Left hindlimb (tissue), 1 donor: ENCODE results near the gene PATJ.
A peak's percentile ranks its signal among the peaks of the same experiment; 100 is the strongest.
"Not testable (repeated sequence)": the region's sequence is repeated elsewhere in the genome, so short reads cannot be mapped to it uniquely, and the experiment has no call there.

Experiments used
- DNase-seq: peaks from one replicate; pipeline ENCODE4 v3.0.0-alpha.2; 2018

PATJ gene

DNA sequence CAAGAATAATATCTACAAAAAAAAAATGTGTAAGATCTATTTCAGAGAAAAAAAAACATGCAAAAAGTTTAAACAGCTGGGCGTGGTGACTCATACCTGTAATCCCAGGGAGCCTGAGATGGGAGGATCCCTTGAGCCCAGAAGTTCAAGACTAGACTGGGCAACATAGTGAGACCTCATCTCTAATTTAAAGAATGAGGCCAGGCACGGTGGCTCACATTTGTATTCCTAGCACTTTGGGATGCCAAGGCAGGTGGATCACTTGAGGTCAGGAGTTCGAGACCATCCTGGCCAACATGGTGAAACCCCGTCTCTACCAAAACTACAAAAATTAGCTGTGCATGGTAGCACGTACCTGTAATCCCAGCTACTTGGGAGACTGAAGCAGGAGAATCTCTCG is 443.0 kb downstream of the PATJ start:
- not testable (repeated sequence) for DNase-seq

DNA sequence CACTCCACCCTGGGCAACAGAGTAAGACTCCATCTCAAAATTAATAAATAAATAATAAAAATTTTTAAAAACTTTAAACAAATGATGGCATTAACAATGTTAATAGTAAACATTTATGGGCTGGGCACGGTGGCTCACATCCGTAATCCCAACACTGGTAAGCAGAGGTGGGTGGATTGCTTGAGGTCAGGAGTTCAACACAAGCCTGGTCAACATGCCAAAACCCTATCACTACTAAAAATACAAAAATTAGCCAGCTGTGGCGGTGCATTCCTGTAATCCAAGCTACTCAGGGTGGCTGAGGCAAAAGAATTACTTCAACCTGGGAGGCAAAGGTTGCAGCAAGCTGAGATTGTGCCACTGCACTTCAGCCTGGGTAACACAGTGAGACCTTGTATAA is 443.4 kb downstream of the PATJ start:
- DNase-seq, result no peak

DNA sequence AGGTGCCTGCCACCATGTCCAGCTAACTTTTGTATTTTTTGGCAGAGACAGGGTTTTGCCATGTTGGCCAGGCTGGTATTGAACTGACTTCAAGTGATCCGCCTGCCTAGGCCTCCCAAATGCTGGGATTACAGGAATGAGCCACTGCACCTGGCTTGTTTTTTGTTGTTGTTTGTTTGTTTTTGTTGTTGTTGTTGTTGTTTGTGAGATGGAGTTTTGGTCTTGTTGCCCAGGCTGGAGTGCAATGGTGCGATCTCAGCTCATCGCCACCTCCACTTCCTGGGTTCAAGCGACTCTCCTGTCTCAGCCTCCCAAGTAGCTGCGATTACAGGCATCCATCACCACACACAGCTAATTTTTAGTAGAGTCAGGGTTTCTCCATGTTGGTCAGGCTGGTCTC is 445.3 kb downstream of the PATJ start:
- no peak for DNase-seq

DNA sequence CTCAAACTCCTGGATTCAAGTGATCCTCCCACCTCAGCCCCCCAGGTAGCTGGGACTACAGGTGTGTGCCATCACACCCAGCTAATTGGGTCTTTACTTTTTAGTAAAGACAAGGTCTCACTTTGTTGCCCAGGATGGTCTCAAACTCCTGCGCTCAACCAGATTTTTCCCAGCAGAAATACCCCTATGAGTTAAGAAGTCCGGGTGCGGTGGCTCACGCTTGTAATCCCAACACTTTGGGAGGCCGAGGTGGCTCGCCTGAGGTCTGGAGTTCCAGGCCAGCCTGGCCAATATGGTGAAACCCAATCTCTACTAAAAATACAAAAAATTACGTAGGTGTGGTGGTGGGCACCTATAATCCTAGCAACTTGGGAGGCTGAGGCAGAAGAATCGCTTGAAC is 445.8 kb downstream of the PATJ start:
- DNase-seq, result no peak

DNA sequence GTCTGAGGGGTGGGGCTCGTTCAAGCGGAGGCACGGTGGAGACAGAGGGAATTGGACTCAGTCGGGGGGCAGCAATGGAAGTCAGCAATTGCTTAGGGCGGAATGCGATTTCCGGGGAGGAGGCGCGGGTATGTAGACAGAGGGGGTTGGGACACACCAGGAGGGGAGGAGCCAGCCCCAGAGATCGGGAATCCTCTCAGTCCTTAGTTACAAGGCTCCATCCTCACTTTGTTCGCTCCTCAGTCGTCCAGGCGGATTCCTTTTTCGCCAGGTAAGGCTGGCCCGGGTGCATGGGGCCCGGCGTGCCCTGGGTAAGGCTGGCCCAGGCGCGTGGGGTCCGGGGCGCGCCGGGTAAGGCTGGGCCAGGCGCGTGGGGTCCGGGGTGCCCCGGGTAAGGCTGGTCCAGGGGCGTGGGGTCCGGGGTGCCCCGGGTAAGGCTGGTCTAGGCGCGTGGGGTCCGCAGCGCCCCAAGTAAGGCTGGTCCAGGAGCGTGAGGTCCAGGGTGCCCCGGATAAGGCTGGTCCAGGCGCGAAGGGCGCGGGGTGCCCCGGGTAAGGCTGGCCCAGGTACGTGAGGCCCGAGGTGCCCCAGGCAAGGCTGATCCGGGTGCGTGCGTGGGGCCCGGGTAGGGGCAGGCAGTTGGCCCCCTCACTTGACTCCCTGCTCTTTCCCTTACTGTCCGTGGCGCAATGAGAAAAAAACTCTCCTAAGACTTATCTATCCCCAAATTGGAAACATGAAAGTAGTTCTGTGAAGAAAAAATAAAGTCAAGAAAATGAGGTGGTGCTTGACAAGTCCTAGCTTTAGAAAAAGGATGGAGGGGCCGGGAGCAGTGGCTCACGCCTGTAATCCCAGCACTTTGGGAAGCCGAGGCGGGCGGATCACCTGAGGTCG is 452.6 kb downstream of the PATJ start, which contains the start of gene L1TD1:
Gene L1TD1, plus strand, starts transcription at position 199 of the 894 bp plus-strand sequence. CDS start 11,780 bp downstream, outside the sequence.
- peak; percentile 53 for DNase-seq

DNA sequence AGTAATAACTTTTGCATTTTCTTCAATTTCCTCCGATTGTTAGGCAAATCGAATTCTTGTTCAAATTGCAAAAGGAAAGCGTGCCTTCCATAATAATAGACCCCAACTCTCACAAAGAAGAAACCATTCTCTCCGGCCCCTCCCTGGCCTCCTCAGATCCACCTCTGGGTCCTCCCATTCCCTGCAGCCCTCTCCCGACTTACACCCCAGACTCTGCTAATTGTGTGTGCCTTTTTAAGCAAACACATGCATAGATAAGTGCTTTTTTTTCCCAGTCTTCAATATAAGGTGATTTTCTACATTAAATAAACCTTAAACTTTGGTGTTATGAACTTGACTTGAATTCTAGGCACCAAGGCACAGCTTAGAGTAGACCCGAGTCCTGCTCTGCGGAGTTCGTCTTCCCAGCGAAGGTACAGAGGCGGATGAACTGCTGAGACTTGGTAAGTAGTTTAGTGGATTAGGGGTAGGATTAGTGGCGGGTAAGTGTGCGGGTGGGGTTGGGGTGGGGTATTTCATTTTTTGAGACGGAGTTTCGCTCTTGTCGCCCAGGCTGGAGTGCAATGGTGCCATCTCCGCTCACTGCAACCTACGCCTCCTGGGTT is 453.9 kb downstream of the PATJ start:
- no peak for DNase-seq

DNA sequence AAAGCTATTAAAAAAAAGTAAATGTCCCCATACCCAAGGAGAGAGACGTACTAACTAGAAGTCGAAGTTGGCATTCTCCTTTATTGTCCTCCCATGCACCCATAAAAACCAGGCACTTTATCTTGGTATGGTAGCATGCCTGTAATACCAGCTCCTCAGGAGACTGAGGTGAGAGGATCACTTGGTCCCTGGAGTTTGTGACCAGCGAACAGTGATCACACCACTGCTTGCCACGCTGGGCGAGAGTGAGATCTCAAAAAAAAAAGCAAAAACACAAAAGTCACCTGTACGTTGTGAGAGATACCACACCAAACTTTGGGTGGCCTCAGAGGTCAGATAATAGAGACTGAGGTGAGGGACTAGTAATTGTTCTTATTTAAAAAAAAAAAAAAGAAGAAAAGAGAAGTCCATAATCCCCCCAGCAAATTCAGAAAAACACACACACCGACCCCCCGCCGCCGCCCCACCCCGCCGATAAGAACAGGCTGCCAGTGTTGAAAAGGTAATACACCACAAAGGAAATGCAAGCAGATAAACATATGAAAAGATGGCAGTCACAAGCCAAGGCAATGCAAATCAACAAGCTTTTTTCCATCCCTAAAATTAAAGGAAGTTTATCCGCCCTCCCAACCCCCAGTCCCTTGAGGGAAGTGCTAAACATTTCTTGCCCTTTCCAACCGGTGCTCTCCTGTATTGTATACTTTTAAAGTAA is 455.9 kb downstream of the PATJ start:
- no peak for DNase-seq

DNA sequence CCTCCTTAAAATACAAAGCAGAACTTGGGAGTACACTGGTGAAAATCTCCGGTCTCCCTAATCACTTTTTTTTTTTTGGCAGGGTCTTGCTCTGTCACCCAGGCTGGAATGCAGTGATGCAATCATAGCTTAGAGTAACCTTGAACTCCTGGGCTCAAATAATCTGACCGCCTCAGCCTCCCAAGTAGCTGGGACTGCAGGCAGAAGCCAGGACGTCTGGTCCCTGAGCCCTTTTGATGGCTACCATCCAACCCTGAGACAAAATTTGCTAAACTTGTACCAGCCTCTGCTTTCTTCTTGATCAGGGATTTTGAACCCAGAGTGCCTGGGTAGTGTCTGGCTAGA is 456.5 kb downstream of the PATJ start:
- DNase-seq, result no peak

DNA sequence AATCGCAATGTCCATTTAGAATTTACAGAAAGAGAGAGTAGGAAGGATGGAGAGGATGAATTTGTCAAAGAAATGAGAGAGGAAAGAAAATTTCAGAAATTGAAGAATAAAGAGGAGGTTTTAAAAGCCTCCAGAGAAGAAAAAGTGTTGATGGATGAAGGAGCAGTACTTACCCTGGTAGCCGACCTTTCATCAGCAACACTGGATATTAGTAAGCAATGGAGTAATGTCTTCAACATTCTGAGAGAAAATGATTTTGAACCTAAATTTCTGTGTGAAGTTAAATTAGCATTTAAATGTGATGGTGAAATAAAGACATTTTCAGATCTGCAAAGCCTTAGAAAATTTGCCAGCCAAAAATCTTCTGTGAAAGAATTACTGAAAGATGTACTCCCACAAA is 464.9 kb downstream of the PATJ start:
- no peak for DNase-seq

DNA sequence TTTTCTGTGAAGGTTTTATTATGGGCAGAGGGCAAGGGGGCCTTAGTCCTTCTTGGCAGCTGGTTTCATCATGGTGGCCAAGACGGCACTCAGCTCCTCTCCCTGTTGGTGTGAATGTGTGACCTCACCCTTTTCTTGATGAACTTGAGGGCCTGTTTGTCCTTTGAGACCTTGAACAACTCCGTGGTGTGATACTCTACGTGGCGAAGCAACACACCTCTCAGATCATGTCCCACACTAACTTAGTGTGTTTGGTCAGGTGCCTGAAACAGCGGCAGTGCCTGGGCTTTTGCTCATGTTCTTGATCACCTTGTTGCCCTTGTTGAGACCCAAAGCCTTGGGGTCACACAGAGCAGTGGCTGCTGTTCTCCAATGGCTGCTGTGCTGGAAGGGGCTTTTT is 465.8 kb downstream of the PATJ start:
- no peak for DNase-seq

DNA sequence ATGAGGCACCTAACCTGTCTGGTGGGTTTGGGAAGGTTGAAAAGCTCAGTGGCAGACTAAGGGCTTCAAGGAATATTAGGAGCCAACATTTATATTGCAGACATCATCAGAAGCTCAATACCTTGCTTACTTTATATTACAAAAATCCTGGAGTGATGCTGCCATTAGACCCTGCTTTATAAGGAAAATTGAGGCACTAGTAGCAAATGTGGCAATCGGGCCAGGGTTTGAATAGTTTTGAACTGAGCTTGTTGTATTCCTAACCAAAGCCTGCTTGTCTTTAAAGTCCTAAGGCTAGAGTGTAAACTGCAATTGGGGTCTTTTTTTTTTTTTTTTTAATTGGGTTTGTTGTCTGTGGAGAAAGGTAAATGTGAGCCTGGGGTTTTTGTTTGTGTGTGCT is 466.7 kb downstream of the PATJ start:
- DNase-seq, result no peak

DNA sequence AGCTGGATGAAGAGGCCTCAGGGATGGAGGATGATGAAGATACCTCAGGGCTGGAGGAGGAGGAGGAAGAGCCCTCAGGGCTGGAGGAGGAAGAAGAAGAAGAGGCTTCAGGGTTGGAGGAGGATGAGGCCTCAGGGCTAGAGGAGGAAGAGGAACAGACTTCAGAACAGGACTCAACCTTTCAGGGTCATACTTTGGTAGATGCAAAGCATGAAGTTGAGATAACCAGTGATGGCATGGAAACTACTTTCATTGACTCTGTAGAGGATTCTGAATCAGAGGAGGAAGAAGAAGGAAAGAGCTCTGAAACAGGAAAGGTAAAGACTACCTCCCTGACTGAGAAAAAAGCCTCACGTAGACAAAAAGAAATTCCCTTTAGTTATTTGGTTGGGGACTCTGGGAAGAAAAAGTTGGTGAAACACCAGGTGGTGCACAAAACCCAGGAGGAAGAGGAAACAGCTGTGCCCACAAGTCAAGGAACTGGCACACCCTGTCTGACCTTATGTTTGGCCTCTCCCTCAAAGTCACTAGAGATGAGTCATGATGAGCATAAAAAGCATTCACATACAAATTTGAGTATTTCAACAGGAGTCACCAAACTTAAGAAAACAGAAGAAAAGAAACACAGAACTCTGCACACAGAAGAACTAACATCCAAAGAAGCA is 467.8 kb downstream of the PATJ start:
- DNase-seq, result no peak

DNA sequence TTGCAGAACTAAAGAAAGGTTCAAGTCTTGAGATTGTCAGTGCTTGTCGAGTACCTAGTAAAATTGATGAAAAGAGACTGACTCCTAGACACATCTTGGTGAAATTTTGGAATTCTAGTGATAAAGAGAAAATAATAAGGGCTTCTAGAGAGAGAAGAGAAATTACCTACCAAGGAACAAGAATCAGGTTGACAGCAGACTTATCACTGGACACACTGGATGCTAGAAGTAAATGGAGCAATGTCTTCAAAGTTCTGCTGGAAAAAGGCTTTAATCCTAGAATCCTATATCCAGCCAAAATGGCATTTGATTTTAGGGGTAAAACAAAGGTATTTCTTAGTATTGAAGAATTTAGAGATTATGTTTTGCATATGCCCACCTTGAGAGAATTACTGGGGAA is 468.7 kb downstream of the PATJ start:
- no peak for DNase-seq

DNA sequence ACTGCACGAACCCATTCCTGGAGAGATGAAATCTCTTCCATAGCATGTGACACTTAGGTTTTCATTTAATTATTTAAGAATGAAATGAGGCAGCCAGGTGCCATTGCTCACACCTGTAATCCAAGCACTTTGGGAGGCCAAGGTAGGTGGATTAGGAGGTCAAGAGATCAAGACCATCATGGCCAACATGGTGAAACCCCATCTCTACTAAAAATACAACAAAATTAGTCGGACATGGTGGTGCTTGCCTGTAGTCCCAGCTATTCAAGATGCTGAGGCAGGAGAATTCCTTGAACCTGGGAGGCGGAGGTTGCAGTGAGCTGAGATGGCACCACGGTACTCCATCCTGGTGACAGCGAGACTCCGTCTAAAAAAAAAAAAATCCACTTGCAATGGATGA is 470.1 kb downstream of the PATJ start:
- no peak for DNase-seq

DNA sequence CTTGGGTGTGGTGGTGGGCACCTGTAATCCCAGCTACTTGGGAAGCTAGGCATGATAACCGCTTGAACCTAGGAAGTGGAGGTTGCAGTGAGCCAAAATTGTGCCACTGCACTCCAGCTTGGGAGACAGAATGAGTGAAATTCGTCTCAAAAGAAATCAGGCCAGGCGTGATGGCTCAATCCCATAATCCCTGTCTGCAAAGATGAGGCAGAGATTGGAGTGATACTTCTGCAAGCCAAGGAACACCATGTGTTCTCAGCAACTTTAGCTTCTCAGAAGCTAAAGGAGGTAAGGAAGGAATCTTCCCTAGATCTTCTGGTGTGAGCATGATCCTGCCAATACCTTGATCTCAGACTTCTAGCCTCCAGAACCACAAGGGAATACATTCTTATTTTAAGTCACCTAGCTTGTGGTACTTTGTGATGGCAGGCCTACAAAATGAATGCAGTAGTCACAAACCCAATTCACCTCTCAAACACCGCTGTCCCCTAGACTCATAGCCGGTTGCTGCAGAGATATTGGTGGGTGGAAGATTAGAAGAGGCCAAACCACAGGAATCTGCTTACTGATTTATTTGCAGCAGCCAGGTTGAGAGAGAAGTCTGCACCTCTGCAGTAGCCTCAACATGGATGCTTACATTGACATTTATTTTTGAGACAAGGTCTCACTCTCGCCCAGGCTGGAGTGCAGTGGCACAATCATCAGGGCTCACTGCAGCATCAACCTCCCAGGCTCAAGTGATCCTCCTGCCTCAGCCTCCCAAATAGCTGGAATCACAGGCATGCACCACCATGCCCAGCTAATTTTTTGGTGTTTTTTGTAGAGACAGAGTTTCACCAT is 471.0 kb downstream of the PATJ start:
- no peak for DNase-seq

DNA sequence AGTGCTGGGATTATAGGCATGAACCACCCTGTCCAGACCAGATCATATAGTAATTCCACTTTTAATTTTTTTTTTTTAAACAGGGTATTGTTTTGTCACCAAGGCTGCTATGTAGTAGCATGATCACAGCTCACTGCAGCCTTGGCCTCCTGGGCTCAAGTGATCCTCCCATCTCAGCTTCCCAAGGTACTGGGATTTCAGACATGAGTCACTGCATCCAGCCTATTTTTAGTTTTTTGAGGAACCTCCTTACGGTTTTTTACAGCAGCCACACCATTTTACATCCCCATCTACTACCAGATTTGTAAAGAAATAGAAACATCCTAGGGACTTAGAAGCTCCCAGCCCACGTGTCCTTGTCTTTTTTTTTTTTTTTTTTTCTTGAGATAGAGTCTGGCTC is 476.3 kb downstream of the PATJ start:
- no peak for DNase-seq

DNA sequence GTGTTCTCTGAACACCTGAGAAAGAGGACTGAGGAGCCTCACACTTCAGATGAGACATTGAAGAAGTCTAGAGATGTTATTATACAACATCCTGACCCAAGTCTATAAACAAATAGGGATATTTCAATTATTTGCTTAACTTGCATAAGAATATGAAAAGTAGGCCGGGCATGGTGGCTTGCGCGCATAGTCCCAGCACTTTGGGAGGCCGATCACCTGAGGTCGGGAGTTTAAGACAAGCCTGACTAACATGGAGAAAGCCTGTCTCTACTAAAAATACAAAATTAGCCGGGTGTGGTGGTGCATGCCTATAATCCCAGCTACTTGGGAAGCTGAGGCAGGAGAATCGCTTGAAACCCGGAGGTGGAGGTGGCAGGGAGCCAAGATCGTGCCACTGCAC is 478.2 kb downstream of the PATJ start:
- not testable (repeated sequence) for DNase-seq

DNA sequence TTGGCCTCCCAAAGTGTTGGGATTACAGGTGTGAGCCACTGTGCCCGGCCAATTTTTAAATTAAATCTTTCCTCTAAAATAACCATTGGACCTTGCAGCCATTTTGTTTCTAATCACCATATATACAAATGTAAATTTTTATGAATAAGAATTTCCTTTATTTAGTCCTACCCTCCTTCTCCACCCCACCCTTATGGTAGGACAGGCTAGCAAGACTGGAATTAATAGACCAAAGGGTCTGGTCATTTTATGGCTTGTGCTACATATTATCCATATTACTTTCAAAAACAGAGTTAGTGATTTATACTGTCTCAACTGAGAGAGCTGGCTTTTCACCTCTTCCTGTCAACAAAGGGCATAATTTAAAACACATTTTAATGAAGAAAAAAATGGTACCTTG is 478.9 kb downstream of the PATJ start:
- DNase-seq, result no peak

DNA sequence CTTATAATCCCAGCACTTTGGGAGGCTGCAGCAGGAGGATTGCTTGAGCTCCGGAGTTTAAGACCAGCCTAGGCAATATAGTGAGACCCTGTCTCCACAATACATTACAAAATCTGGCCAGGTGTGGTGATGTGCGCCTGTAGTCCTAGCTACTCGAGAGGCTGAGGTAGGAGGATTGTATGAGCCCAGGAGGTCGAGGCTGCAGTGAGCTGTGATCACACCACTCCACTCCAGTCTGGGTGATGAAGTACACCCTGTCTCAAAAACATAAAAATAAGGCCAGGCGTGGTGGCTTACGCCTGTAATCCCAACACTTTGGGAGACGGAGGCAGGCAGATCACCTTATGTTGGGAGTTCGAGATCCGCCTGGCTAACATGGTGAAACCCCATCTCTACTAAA is 480.0 kb downstream of the PATJ start:
- no peak for DNase-seq

DNA sequence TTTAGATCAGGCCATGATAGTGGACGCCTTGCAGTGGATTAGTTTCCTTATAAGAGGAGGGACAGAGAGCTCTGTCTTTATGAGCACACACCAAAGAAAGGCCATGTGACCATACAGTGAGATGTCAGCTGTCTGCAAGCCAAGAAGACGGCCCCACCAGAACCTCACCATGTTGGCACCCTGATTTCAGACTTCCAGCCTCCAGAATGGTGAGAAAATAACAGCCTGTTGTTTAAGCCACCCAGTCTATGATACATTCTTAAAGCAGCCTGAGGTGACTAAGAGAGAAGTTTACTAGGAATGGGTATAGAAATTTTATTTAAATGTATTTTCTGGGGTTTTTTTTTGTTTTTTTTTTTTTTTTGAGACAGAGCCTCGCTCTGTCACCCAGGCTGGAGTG is 481.9 kb downstream of the PATJ start:
- DNase-seq, result no peak

DNA sequence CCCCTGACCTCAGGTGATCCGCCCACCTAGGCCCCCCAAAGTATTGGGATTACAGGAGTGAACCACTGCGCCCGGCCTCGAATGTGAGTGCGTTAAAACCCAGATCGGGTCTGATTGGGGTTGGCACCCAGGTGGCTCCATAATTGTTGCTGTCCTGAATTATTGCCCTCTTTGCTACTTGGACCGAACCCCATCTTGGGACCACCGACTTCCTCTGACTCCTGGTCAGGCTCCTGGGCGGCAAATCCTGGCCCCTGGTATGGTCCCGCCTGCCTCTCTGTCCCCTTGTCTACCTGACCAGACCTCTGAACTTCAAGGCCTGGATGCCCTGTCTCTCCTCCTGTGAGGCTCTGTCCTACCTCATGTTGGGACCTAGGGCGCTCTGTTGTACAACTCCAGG is 485.2 kb downstream of the PATJ start:
- no peak for DNase-seq
